Urinary bladder (tissue), 4 donors: ENCODE data around the gene RER1. TPM values are rescaled to one million over a fixed set of nuclear protein-coding genes. Genes with fewer than 3 reads are reported as not detected.

Experiments used
- DNase-seq: peaks from one replicate; pipeline ENCODE4 v3.0.0-alpha.2; 2015; ENCODE audit errors: extremely low spot score
- H3K27ac ChIP-seq: one replicate; pipeline ENCODE4 v1.5.1; 2013; ENCODE audit warnings: low read depth, mild to moderate bottlenecking, moderate library complexity
- H3K36me3 ChIP-seq: one replicate; pipeline ENCODE4 v1.6.1; 2013; ENCODE audit warnings: mild to moderate bottlenecking, moderate library complexity; ENCODE audit not compliant: insufficient read depth
- H3K4me1 ChIP-seq: one replicate; pipeline ENCODE4 v1.6.1; 2013; ENCODE audit warnings: mild to moderate bottlenecking, moderate library complexity; ENCODE audit not compliant: insufficient read depth
- H3K4me3 ChIP-seq: one replicate; pipeline ENCODE4 v1.5.1; 2013; ENCODE audit warnings: low read depth, low read length
- WGBS: extraction: QIAGEN DNeasy Blood & Tissue Kit; methylation state at CpG from one replicate; pipeline ENCODE4 v1.1.7; 2013; 5-methylcytosine and 5-hydroxymethylcytosine counted together
- polyA plus RNA-seq: library from polyadenylated mRNA; stranded (reverse); fragments of 200-250 nt; gene quantifications from one replicate; pipeline ENCODE4 v1.2.3, GENCODE V29; 2013
- total RNA-seq: library from RNA; depleted of rRNA; stranded (reverse); fragments of >200 nt; gene quantifications from one replicate; pipeline ENCODE4 v1.2.3, GENCODE V29; 2014
- donor health status: healthy with polysubstance abuse.
- donor health status: healthy.

RER1 gene
- total and polyA plus RNA-seq, 2 donors: 48.1 to 79.0 TPM

DNA sequence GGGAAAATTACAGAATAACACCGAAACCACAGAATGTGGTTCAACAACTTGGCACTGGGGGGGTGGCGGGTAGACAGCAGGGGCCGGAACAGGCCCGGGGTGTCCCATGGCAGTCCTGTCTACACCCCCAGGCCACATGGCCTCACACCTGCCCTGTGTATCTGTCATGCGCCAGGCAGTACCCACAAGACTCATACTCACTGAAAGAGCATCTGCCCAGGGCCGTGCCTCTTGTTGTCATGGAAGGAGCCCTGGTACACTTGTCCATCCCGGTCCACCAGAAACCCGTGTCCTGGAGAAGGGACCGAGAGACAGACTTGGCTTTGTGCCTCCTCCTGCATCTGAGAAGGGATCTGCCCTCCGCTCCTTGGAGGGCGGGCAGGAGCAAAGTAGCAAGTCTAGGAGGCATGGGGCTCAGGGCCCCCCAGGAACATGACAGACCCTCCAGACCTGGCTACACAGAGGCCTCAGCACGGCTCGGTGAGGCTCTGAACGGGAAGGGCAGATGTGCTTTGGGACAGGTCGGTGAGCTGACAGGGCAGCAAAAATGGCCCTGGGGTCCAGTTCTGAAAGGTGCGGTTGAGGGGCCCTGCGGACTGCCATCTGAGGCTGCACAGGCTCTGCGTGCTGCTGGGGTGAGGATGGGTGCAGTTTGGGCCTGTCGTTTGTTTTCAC, 5.9 kb upstream of the RER1 start:
- Histone ChIP-seq H3K4me3 (no peak overlapping the region), H3K36me3 (no peaks in the 10 kb centered on the region), H3K4me1 (no peaks in the 10 kb centered on the region), H3K27ac (no peak overlapping the region)
- no peak for DNase-seq
- 92% methylated on average over 19 of the region's 19 CpGs for WGBS

DNA sequence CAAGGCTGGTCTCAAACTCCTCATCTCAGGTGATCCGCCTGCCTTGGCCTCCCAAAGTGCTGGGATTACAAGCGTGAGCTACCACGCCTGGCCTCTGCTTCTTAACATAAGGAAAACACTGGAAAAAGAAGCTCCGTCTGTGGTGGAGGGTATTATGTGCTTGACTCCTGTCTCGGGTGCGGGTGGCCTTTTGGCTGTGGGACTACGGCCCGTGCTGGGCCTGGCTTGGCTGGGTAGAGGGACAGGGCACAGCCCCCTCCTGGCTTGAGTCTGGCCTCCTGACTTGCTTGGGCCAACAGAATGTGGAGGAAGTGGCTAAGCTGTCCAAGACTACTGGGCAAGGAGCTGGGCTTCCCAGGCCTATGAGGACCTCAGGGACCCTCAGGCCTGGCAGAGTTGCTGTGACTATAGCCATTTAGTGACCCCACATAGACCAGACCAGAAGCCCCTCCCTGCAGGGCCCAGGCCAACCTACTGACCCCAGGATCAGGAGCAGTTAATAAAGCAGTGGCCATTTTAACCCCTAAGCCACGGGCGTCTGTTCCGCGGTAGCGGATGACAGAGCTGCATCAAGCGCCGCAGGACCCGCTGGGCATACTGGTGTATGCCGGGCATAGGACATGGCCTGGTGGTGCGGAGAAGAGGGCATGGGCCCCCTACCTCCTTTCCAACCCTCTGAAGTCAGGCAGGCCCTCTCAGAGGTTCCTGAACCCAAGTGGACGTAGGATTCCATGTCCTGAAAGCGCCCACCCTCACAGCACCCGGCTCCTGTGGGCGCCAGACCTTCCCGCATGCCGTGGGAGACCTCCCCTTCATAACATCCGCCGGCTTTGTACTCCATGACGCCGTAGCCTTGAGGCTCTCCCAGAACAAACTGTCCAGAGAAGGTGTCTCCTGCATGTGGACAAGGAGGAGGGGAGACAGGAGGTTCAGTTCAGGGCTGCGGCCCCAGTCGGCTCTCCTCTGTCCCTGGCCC, 4.7 kb upstream of the RER1 start:
- Histone ChIP-seq H3K36me3 (no peaks in the 10 kb centered on the region), H3K27ac (no peak overlapping the region), H3K4me3 (no peak overlapping the region), H3K4me1 (no peaks in the 10 kb centered on the region)
- 95% methylated on average over 30 of the region's 30 CpGs for WGBS
- no peak for DNase-seq

DNA sequence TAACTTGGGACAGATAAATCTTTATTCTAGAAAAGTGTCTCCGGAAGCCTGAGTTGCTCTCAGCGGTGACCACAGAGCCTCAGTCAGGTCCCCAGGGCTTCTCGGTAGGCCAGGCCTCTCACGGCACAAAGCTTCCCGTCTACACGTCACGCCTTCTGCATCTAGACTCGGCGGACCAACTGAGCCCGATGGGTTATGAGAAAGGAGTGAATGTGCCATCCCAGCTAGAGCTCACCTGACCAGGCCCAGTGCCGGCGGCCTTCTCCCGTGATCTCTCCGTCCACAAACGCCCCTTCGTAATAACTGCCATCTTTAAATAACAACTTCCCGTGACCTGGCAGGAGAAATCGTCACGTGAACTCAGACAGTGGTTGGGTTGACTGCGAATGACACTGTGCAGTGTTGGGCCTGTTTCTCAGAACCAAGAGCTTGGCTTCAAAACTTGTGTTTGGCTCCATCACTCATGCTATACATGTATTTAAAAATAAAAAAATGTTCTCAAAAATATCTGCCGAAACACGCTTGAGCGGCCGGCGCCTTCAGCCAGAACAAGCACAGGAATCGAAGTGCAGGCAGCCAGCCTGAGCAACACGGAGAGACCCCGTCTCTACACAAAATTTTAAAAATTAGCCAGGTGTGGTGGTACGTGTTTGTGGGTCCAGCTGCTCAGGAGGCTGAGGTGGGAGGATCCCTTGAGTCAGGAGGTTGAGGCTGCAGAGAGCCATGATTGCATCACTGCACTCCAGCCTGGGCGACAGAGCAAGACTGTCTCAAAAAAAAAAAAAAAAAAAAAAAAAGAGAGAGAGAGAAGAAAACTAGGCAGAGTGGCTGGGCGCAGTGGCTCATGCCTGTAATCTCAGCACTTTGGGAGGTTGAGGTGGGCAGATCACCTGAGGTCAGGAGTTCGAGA, 3.4 kb upstream of the RER1 start:
- no peaks in the 10 kb centered on the region for H3K4me1 ChIP-seq
- no peaks in the 10 kb centered on the region for H3K36me3 ChIP-seq
- no peak overlapping the region for H3K27ac ChIP-seq
- 94% methylated on average over 32 of the region's 32 CpGs for WGBS
- H3K4me3 ChIP-seq: no peak overlapping the region
- DNase-seq: no peak

DNA sequence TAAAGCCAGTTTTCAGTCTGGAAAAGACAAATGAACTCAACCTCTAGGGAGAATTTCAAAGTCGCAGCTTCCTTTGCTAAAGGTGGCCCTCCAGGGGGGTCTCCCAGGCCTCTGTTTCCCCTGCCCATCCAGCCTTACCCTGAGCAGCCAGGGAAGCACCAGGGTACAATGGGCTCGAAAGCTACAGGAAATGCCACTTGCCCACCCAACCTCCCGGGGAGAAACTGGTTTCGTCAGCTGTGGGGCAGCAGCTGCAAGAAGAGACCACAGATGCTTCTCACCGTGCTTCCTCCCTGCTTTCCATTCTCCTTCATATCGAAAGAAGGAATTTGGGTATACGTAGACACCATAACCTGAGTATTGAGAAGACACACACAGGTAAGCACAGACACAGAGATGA, 2.0 kb upstream of the RER1 start:
- Histone ChIP-seq H3K4me3 (no peak overlapping the region), H3K4me1 (no peaks in the 10 kb centered on the region), H3K27ac (no peak overlapping the region), H3K36me3 (no peaks in the 10 kb centered on the region)
- DNase-seq: no peak
- WGBS: 94% methylated on average over 7 of the region's 7 CpGs

DNA sequence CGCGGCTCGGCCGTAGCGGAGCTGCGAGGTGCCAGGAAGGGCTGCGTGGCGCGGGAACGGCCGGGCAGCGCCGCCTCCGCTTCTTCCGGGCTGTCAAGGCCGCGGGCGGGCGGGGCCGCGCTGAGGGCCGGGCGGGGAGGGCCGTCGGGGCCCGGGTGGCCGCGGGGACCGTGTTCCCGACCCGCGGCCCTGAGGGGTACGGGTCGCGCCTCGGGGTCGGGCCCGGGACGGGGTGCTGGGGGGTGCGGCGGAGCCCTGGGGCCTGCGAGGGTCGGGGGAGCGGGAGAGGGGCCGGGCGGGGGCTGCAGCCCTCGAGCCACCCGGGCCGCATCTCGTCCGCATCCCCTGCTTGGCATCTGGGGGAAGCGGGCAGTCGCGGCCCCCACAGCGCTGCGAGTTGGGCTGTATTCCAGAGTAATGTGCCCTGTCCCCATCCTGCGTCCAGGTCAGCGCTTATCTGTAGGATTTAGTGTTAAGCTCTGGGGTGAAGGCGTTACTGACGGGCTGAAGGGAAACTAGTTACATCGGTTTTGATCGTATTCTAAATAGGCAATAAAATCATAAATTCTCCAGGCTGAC, 379 bp downstream of the RER1 start:
- no peaks in the 10 kb centered on the region for H3K4me1 ChIP-seq
- DNase-seq: no peak
- WGBS: under 1% methylated on average over 62 of the region's 62 CpGs

DNA sequence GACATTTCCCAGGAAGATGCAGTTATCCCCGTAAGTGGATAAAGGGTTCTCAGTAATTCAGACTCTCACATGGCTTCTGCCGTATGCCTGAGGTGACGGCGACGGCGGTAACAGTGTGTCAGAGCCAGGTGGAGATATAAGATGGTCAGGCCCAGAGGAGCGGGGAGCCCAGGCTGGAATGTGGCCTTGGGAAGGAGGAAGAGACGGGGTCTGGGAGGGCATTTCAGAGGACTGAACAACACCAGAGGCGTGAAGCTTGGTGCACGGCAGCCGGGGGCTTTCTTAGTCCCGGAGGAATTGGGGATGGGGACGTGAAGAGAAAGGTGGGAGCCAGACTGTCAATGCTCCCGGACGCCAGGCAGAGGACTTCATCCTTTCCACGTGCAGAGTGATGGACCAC, 1.0 kb downstream of the RER1 start:
- no peaks in the 10 kb centered on the region for H3K36me3 ChIP-seq
- WGBS: 34% methylated on average over 16 of the region's 16 CpGs
- DNase-seq: no peak
- no peaks in the 10 kb centered on the region for H3K4me1 ChIP-seq
- peak overlapping the region; percentile 98 for H3K4me3 ChIP-seq
- H3K27ac ChIP-seq: no peak overlapping the region

More for the DNA sequence above, 379 bp downstream of the RER1 start:
- H3K36me3 ChIP-seq: no peaks in the 10 kb centered on the region
- peak overlapping the region; percentile 98 for H3K4me3 ChIP-seq
- H3K27ac ChIP-seq: peak overlapping the region; percentile 77

DNA sequence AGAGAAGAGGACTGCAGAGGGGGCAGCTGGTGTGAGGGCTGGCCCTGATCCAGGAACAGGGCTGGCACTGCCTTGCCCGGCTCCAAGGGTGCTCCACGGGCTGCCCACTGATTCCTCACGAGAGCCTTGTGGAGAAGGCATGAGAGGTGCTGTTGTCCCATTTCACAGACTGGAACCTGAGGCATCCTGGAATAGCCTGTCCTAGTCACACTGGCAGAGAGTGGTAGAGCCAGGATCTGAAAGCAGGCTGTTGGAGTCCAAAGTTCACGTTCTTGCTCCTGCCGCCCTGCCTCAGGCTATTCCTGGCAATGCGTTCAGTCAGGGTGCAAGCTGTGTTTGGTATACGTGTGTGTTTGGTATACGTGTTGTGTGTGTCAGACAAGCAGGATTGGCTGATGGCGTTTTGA, 1.8 kb downstream of the RER1 start:
- H3K4me1 ChIP-seq: no peaks in the 10 kb centered on the region
- H3K27ac ChIP-seq: no peak overlapping the region
- H3K4me3 ChIP-seq: no peak overlapping the region
- peaks cover 3% of the 10 kb centered on the region for H3K36me3 ChIP-seq
- no peak for DNase-seq
- WGBS: 83% methylated on average over 9 of the region's 9 CpGs

DNA sequence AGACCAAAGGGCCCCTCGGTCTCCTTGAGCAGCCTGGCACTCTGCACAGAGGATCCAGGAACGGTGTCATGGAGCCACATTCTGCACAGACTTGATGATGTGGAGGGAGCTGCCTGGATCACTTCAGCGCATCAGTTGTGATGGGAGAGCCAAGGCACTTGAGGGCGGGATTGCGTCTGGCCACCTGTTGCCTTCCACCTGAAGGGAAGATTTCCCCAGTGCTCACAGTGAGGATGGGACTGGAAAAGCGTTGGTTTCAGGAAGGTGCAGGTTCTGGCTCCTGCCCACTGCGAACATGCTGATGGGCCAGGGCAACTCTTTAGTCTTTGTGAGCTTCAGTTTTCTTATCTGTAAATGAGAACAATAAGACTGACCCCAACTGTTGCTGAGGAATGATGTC, 2.6 kb downstream of the RER1 start:
- WGBS: 91% methylated on average over 7 of the region's 7 CpGs
- peaks cover 5% of the 10 kb centered on the region for H3K36me3 ChIP-seq

DNA sequence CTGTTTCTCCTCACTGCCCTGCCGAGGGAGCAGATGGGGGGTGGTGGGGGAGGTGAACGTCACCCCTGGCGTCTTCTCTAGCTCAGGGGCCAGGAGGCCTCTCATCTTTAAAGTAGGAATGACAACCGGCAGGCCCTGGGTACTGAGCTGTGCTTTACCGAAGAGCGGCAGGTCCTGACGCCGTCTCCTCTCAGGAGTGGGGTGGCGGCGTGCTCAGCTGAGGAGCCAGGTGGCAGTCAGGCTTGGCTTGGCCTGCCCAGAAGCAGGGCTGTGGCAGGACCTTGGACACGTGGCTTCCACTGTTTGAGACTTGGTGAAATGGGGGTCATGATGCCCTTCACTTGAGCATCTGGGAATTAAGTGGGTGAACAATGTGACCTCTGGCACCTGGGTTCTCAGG, 3.1 kb downstream of the RER1 start:
- Histone ChIP-seq H3K4me1 (no peaks in the 10 kb centered on the region), H3K36me3 (peaks cover 5% of the 10 kb centered on the region), H3K4me3 (no peak overlapping the region), H3K27ac (no peak overlapping the region)
- WGBS: 80% methylated on average over 11 of the region's 11 CpGs
- no peak for DNase-seq

More for the DNA sequence above, 2.6 kb downstream of the RER1 start:
- Histone ChIP-seq H3K4me1 (no peaks in the 10 kb centered on the region), H3K4me3 (no peak overlapping the region), H3K27ac (no peak overlapping the region)
- no peak for DNase-seq

DNA sequence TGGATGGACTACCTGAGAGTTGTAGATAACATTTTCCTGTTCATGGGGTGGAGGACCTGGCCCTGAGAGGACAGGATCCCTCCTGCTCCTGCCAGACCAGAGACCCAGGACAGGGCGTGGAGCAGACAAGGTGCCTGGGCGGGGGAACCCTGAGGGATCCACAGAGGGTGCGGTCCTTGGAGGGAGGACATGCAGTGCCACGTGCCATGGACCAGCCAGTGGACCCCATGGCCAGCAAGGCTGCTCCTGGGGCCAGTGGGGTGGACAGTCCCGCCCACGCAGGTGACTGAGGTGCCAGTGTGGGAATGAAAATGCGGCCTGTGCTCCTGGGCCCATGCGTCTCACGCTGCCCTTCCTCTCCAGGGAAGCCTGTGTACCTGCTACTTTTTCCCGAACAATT, 3.6 kb downstream of the RER1 start:
- no peak for DNase-seq
- no peak overlapping the region for H3K4me3 ChIP-seq
- H3K27ac ChIP-seq: no peak overlapping the region
- WGBS: 91% methylated on average over 10 of the region's 10 CpGs
- H3K4me1 ChIP-seq: no peaks in the 10 kb centered on the region
- peaks cover 5% of the 10 kb centered on the region for H3K36me3 ChIP-seq

DNA sequence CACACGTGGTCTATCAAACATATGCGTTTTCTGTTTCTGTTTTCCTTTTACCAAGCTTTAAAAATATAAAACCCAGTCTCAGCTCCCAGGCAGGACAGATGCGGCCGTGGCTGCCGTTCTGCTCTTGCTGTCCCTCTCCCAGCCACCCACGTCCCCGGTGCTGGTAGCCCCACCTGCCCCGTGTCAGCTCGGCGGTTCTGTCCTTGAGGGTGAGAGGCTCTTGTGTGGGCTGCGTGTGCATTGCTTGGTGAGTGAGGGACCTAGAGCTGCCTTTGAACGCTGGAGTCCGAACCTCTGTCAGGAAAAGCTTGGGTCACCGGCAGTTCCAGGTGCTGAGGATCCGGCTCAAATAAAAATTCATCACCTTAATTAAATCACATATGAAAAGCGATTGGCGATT, 4.4 kb downstream of the RER1 start:
- DNase-seq: no peak
- no peaks in the 10 kb centered on the region for H3K4me1 ChIP-seq
- H3K36me3 ChIP-seq: peaks cover 5% of the 10 kb centered on the region
- H3K27ac ChIP-seq: no peak overlapping the region
- WGBS: 87% methylated on average over 17 of the region's 17 CpGs
- no peak overlapping the region for H3K4me3 ChIP-seq

DNA sequence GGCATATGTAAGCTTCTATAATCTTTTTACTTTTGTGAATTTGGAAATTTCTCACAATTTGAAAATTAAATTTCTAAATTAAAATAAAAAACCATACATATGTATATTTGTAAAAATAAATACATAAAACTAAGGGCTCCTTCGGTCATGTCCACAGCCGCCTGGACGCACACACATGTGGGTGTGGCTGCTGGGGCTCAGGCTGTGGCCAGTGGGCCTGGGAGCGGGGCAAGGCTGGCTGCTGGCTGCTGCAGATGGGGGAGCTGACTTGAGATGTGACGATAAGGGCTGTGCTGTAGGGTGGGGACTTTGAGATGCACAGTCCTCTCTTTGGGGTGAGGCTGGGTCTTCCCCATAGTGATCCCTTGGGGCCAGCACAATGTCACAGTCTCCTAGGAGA, 4.8 kb downstream of the RER1 start:
- no peak for DNase-seq
- Histone ChIP-seq H3K4me3 (no peak overlapping the region), H3K36me3 (peaks cover 5% of the 10 kb centered on the region), H3K4me1 (no peaks in the 10 kb centered on the region), H3K27ac (no peak overlapping the region)
- WGBS: 88% methylated on average over 5 of the region's 5 CpGs
